ENCODE data around the gene SOX18.

SOX18 gene

GRCh38 chr20:64052987-64053840 is 3.8 kb upstream of the SOX18 start:
- no peak for DNase-seq (ENCODE audit: low read depth in 2 of 2)

GRCh38 chr20:64052326-64052722 is 2.9 kb upstream of the SOX18 start:
- DNase-seq (ENCODE audit: low read depth in 2 of 2), result no peak

- no peak for DNase-seq (ENCODE audit: low read depth in 2 of 2)
These were observed 2.3 kb upstream of the SOX18 start for GRCh38 chr20:64051561-64052325.

GRCh38 chr20:64051033-64051452 is 1.6 kb upstream of the SOX18 start:
- DNase-seq (ENCODE audit: low read depth in 2 of 2), result no peak

GRCh38 chr20:64050261-64051032 is 1.0 kb upstream of the SOX18 start:
- no peak for DNase-seq (ENCODE audit: low read depth in 2 of 2)

- no peak for DNase-seq (ENCODE audit: low read depth in 2 of 2)
These were observed 430 bp upstream of the SOX18 start for GRCh38 chr20:64049878-64050260.

- DNase-seq (ENCODE audit: low read depth in 2 of 2), result no peak
These were observed 916 bp downstream of the SOX18 start for GRCh38 chr20:64048402-64049044.

GRCh38 chr20:64047968-64048401 is 1.5 kb downstream of the SOX18 start:
- no peak for DNase-seq (ENCODE audit: low read depth in 2 of 2)

- no peak for DNase-seq (ENCODE audit: low read depth in 2 of 2)
These were observed 2.4 kb downstream of the SOX18 start for GRCh38 chr20:64047046-64047389.

- DNase-seq (ENCODE audit: low read depth in 2 of 2), result no peak
These were observed 4.0 kb downstream of the SOX18 start for GRCh38 chr20:64045346-64046011.

GRCh38 chr20:64044484-64045247 is 4.8 kb downstream of the SOX18 start:
- no peak for DNase-seq (ENCODE audit: low read depth in 2 of 2)

GRCh38 chr20:64043768-64044167 is 5.7 kb downstream of the SOX18 start:
- DNase-seq (ENCODE audit: low read depth in 2 of 2), result no peak

- DNase-seq (ENCODE audit: low read depth in 2 of 2), result no peak
These were observed 7.2 kb downstream of the SOX18 start for GRCh38 chr20:64042054-64042781.

GRCh38 chr20:64041781-64042053 is 7.7 kb downstream of the SOX18 start:
- DNase-seq (ENCODE audit: low read depth in 2 of 2), result no peak

- DNase-seq (ENCODE audit: low read depth in 2 of 2), result no peak
These were observed 8.2 kb downstream of the SOX18 start for GRCh38 chr20:64041040-64041780.

GRCh38 chr20:64040231-64041039 is 9.0 kb downstream of the SOX18 start:
- no peak for DNase-seq (ENCODE audit: low read depth in 2 of 2)

- no peak for DNase-seq (ENCODE audit: low read depth in 2 of 2)
These were observed 9.9 kb downstream of the SOX18 start for GRCh38 chr20:64039293-64040160.

All from stimulated activated CD4-positive, alpha-beta T cell treated with anti-CD3 and anti-CD28 coated beads, Interleukin-15, amount 100 ng/mL, for 48 hours (primary cell).